HUES48 (cell line): ENCODE data around the gene TGM2.

Source experiments
- H3K27ac ChIP-seq: one replicate; pipeline ENCODE4 v1.7.0; 2013; ENCODE audit warnings: low read depth, low read length, inconsistent platforms
- H3K27me3 ChIP-seq: 2 replicates; pipeline ENCODE4 v1.6.1; 2013; ENCODE audit warnings: mild to moderate bottlenecking, low read length; ENCODE audit not compliant: control insufficient read depth, insufficient read depth
- H3K36me3 ChIP-seq: 2 replicates; pipeline ENCODE4 v1.6.1; 2013; ENCODE audit warnings: low read length; ENCODE audit not compliant: control insufficient read depth, insufficient read depth
- H3K4me1 ChIP-seq: 2 replicates; pipeline ENCODE4 v1.6.1; 2013; ENCODE audit warnings: mild to moderate bottlenecking, low read length; ENCODE audit not compliant: control insufficient read depth, insufficient read depth
- H3K4me3 ChIP-seq: 2 replicates; pipeline ENCODE4 v1.5.1; 2013; ENCODE audit warnings: mild to moderate bottlenecking, low read depth, low read length
- H3K9ac ChIP-seq: 2 replicates; pipeline ENCODE4 v1.6.1; 2013; ENCODE audit warnings: mild to moderate bottlenecking, low read depth, low read length, moderate library complexity
- H3K9me3 ChIP-seq: 2 replicates; pipeline ENCODE4 v1.6.1; 2013; ENCODE audit warnings: low read length; ENCODE audit not compliant: control insufficient read depth, insufficient read depth

The TGM2 gene

GRCh38 chr20:38165089-38165965 lies at the start of gene TGM2:
Gene TGM2, minus strand, starts transcription at chr20:38165270. Its CDS starts 72 bp downstream, at chr20:38165198.
- Histone ChIP-seq H3K9ac (no peak within 1 kb of the TSS), H3K27ac (no peak within 1 kb of the TSS), H3K27me3 (no peaks in the 10 kb centered on the region; the same call in 1 of the 2 replicates), H3K36me3 (no peaks in the 10 kb centered on the region), H3K4me1 (no peaks in the 10 kb centered on the region), H3K9me3 (no peaks in the 10 kb centered on the region), H3K4me3 (peak within 1 kb of the TSS; percentile 52)

DNA sequence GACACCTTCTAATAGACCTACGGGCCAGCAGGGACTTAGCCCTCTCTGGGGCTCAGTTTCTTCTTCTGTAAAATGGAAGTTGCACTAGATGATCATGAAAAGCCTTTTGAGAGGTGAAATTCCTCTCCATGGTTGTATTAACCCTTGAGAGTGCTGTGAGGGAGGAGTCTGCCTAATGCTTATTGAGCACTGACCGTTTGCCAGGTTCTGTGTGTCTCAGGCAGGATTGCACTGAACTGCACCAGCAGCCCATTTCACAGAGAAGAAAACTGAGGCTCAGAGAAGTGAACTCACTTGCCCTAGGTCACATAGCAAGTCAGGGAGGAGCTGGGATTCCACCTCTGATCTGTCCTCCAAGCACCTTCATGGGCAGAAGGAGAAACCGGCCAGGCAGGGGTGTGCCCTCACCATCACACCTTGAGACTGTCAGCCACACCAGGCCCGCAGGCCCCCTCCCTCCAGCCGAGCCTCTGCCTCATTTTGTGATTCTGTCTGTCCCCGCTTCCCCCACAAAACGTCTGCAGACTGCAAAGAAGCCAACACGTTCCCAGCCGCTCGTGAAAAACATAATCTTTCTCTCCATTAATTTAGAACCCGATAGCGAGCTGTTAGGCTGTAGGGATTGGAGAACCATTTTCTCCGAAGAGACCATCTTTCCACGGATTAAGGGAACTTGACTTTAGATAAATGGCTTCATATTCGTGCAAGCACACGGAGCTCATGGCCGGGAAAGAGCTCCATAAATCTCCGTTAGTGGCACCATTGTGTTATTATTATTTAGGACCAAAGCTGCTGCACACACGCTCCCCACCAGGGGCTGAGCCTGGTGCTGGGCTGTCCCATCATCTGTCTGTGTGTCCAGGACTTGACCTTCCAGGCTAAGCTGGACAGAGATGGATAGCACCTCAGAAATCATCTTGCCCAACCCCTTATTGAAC lies 49.5 kb upstream of the TGM2 start:
- no peaks in the 10 kb centered on the region for H3K4me1 ChIP-seq
- no peak overlapping the region for H3K9ac ChIP-seq
- no peaks in the 10 kb centered on the region for H3K27me3 ChIP-seq
- H3K9me3 ChIP-seq = no peaks in the 10 kb centered on the region
- H3K27ac ChIP-seq = no peak overlapping the region
- H3K36me3 ChIP-seq = no peaks in the 10 kb centered on the region
- no peak overlapping the region for H3K4me3 ChIP-seq

DNA sequence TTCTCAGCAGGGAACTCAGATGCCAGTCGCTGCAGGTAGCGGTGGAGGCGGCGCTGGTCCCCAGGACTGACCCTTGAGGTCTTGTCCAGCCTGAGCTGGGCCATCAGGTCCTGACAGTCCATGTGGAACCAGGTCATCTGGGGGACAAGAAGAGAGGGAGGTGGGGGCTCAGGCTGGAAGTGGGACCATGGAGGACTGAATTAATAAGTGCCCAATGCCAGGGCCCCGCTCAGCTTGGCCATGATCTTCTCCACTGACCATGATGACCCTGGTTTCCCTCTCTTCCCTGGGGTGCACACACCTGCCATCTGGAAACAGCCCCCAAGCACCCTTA lies 48.5 kb upstream of the TGM2 start:
- Histone ChIP-seq H3K36me3 (no peaks in the 10 kb centered on the region), H3K27ac (no peak overlapping the region), H3K9me3 (no peaks in the 10 kb centered on the region), H3K4me3 (no peak overlapping the region), H3K4me1 (no peaks in the 10 kb centered on the region), H3K27me3 (no peaks in the 10 kb centered on the region), H3K9ac (no peak overlapping the region)

DNA sequence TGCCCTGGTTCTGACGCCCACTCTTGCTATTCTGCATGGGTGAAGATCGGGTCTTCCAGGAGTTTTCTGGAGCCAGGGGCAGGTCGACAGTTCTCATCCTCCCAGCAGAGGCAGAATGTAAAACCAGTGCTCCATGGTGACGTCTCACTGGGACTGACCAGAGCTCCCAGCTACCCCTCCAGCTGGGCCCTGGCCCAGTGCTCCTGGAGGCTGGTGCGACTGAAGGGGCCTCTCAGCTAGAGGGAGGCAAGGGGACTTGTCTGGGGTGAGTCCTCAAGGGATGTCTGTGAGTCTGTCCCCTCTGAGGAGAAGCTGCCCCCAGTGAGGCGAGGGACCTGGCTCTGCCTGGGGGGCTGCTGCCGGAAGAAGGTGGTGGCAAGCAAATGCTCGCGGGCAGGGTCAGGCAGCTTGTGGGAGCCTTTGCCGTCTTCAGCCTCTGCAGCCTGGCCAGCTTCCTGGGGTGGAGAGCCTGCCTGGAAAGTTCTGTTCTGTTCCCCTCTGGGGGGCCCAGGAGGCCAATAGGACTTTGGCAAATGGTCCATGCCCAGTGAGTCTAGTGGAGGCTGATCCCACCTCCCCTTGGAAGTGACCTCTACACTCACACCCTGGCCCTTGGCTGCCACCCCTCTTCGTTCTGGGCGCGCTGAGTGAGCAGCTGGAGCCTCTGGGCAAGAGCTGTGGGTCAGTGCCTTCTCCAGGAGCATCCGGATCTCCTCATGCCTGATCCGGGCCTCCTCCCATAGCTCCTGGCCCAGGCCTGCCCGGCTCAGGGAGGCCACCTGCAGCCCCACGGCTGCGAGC lies 47.9 kb upstream of the TGM2 start:
- no peaks in the 10 kb centered on the region for H3K4me1 ChIP-seq
- no peak overlapping the region for H3K27ac ChIP-seq
- no peaks in the 10 kb centered on the region for H3K27me3 ChIP-seq
- H3K4me3 ChIP-seq = no peak overlapping the region
- no peak overlapping the region for H3K9ac ChIP-seq
- H3K9me3 ChIP-seq = no peaks in the 10 kb centered on the region
- H3K36me3 ChIP-seq = no peaks in the 10 kb centered on the region

- no peaks in the 10 kb centered on the region for H3K36me3 ChIP-seq
- no peak overlapping the region for H3K4me3 ChIP-seq
- H3K27me3 ChIP-seq = no peaks in the 10 kb centered on the region
- no peaks in the 10 kb centered on the region for H3K9me3 ChIP-seq
- H3K9ac ChIP-seq = no peak overlapping the region
- H3K4me1 ChIP-seq = no peaks in the 10 kb centered on the region
- H3K27ac ChIP-seq = no peak overlapping the region
Observed at GRCh38 chr20:38211200-38212097, 46.4 kb upstream of the TGM2 start.

DNA sequence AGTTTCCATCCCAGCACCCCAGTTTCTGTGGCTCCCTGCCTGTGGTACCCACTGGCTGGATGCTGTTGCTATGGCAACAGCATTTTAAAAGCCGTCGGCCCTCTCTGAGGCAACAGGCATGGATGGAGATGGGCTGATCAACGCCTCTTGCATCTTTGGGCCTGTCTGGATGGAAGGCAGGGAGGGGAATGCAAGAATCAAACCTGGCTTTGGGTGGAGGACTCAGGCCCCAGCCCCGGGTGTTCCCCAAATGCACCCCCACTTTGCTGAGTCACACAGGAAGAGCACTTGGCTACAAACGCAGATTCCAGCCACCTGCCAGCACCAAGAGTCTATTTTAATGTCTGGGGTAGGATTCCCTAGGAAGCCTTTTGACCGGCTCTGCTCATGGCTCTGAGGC lies 45.7 kb upstream of the TGM2 start:
- Histone ChIP-seq H3K4me1 (no peaks in the 10 kb centered on the region), H3K27ac (no peak overlapping the region), H3K4me3 (no peak overlapping the region), H3K9ac (no peak overlapping the region), H3K27me3 (no peaks in the 10 kb centered on the region), H3K36me3 (no peaks in the 10 kb centered on the region), H3K9me3 (no peaks in the 10 kb centered on the region)

GRCh38 chr20:38209736-38210405 lies 44.8 kb upstream of the TGM2 start:
- no peak overlapping the region for H3K27ac ChIP-seq

GRCh38 chr20:38209054-38209675 lies 44.1 kb upstream of the TGM2 start:
- Histone ChIP-seq H3K27ac (no peak overlapping the region), H3K4me3 (no peak overlapping the region), H3K36me3 (no peaks in the 10 kb centered on the region), H3K9ac (no peak overlapping the region), H3K27me3 (no peaks in the 10 kb centered on the region), H3K4me1 (no peaks in the 10 kb centered on the region), H3K9me3 (no peaks in the 10 kb centered on the region)

More at GRCh38 chr20:38209736-38210405, 44.8 kb upstream of the TGM2 start:
- no peaks in the 10 kb centered on the region for H3K27me3 ChIP-seq
- no peaks in the 10 kb centered on the region for H3K36me3 ChIP-seq
- no peaks in the 10 kb centered on the region for H3K9me3 ChIP-seq
- no peak overlapping the region for H3K4me3 ChIP-seq
- H3K4me1 ChIP-seq = no peaks in the 10 kb centered on the region
- no peak overlapping the region for H3K9ac ChIP-seq

DNA sequence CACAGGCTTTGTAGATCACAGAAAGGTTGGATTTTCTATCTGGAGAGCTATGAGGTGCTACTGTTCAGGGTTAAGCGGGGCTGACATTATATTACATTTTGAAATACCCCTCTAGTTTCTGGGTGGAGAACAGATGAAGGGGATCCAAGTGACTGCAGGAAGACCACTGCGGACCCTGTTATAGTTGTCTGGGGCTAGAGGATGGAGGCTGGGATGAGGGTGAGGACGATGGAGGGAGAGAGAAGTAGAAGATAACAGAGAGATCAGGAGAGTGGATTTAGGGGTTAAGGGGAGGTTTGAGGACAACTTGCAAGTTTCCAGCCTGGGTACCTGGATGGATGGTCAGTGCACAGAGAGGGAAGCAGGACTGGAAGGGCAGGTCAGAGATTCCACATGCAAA lies 43.5 kb upstream of the TGM2 start:
- Histone ChIP-seq H3K27me3 (no peaks in the 10 kb centered on the region), H3K9ac (no peak overlapping the region), H3K4me1 (no peaks in the 10 kb centered on the region), H3K9me3 (no peaks in the 10 kb centered on the region), H3K36me3 (no peaks in the 10 kb centered on the region), H3K27ac (no peak overlapping the region), H3K4me3 (no peak overlapping the region)
